Activated CD4-positive, alpha-beta T cell treated with anti-CD3 and anti-CD28 coated beads, Interleukin-2, amount 10 ng/mL, durations not matched to agents 24 days and 14 days (primary cell): ENCODE data around the gene S100A13. TPM values are rescaled to one million over a fixed set of nuclear protein-coding genes. Genes with fewer than 3 reads are reported as not detected.

Source experiments
- DNase-seq: peaks from one replicate; pipeline ENCODE4 v3.0.0; 2022
- H3K27ac Mint-ChIP-seq: one replicate; pipeline ENCODE4 v1.8.0; 2022; ENCODE audit warnings: mild to moderate bottlenecking, mixed read lengths
- H3K27me3 Mint-ChIP-seq: one replicate; pipeline ENCODE4 v1.8.0; 2022; ENCODE audit warnings: mixed read lengths
- H3K36me3 Mint-ChIP-seq: one replicate; pipeline ENCODE4 v1.8.0; 2022; ENCODE audit warnings: low read depth, mild to moderate bottlenecking, mixed read lengths
- H3K4me1 Mint-ChIP-seq: one replicate; pipeline ENCODE4 v1.8.0; 2021; ENCODE audit warnings: mixed read lengths
- H3K4me3 Mint-ChIP-seq: one replicate; pipeline ENCODE4 v1.8.0; 2022; ENCODE audit warnings: mild to moderate bottlenecking, moderate library complexity, mixed read lengths
- H3K9me3 Mint-ChIP-seq: one replicate; pipeline ENCODE4 v1.8.0; 2021; ENCODE audit warnings: mixed read lengths
- intact Hi-C: fragments of 100-400 bp; cut with micrococcal nuclease; formaldehyde crosslinking; loops from one replicate; pipeline ENCODE4 v1.15.1; 2023
- total RNA-seq: library from RNA; stranded (reverse); gene quantifications from 2 replicates; pipeline ENCODE4 v1.2.3, GENCODE V29; 2022

S100A13 gene
- total RNA-seq, 1 donor from 2014 or later: 3.2 TPM

- peaks cover 26% of the 10 kb centered on the region for H3K36me3 Mint-ChIP-seq
- no peaks in the 10 kb centered on the region for H3K9me3 Mint-ChIP-seq
- H3K27me3 Mint-ChIP-seq: no peaks in the 10 kb centered on the region
- peaks cover 13% of the 10 kb centered on the region for H3K4me1 Mint-ChIP-seq
- peak within 1 kb of the TSS; percentile 98 for H3K4me3 Mint-ChIP-seq
- peak; percentile 98 for DNase-seq
- intact Hi-C loops: loop anchor here (1.0 kb wide), 2 partner anchors 13 to 24 kb away; partner anchors contain the start of gene CHTOP
- H3K27ac Mint-ChIP-seq: peak within 1 kb of the TSS; percentile 89
Observed at GRCh38 chr1:153658400-153659174, 31.3 kb upstream of the S100A13 start, which contains the start of gene SNAPIN. TSS of gene SNAPIN (plus strand) at chr1:153658703. CDS start at chr1:153658744, 41 bp downstream.

GRCh38 chr1:153655333-153655732 lies 28.0 kb upstream of the S100A13 start:
- Mint-ChIP-seq H3K27ac (no peak overlapping the region), H3K36me3 (peaks cover 3% of the 10 kb centered on the region), H3K4me3 (no peak overlapping the region), H3K4me1 (peaks cover 15% of the 10 kb centered on the region), H3K9me3 (no peaks in the 10 kb centered on the region), H3K27me3 (no peaks in the 10 kb centered on the region)
- no peak for DNase-seq
- intact Hi-C loops: no loop called here

GRCh38 chr1:153652805-153653500 lies 25.6 kb upstream of the S100A13 start:
- H3K27ac Mint-ChIP-seq: no peak overlapping the region
- H3K4me1 Mint-ChIP-seq: peaks cover 9% of the 10 kb centered on the region
- intact Hi-C loops: no loop called here
- no peak overlapping the region for H3K4me3 Mint-ChIP-seq
- no peaks in the 10 kb centered on the region for H3K9me3 Mint-ChIP-seq
- H3K27me3 Mint-ChIP-seq: no peaks in the 10 kb centered on the region
- DNase-seq: no peak
- no peaks in the 10 kb centered on the region for H3K36me3 Mint-ChIP-seq

- peaks cover 11% of the 10 kb centered on the region for H3K4me1 Mint-ChIP-seq
- H3K4me3 Mint-ChIP-seq: no peak overlapping the region
- peaks cover 8% of the 10 kb centered on the region for H3K36me3 Mint-ChIP-seq
- no peaks in the 10 kb centered on the region for H3K9me3 Mint-ChIP-seq
- H3K27ac Mint-ChIP-seq: no peak overlapping the region
- intact Hi-C loops: no loop called here
- no peaks in the 10 kb centered on the region for H3K27me3 Mint-ChIP-seq
- no peak for DNase-seq
Observed at GRCh38 chr1:153651771-153652170, 24.5 kb upstream of the S100A13 start.

- peaks cover 22% of the 10 kb centered on the region for H3K4me1 Mint-ChIP-seq
- DNase-seq: no peak
- no peak overlapping the region for H3K27ac Mint-ChIP-seq
- H3K27me3 Mint-ChIP-seq: no peaks in the 10 kb centered on the region
- intact Hi-C loops: no loop called here
- H3K4me3 Mint-ChIP-seq: no peak overlapping the region
- peaks cover 25% of the 10 kb centered on the region for H3K36me3 Mint-ChIP-seq
- no peaks in the 10 kb centered on the region for H3K9me3 Mint-ChIP-seq
Observed at GRCh38 chr1:153649863-153650235, 22.5 kb upstream of the S100A13 start.

GRCh38 chr1:153649137-153649862 lies 22.0 kb upstream of the S100A13 start:
- H3K27me3 Mint-ChIP-seq: no peaks in the 10 kb centered on the region
- H3K4me1 Mint-ChIP-seq: peaks cover 24% of the 10 kb centered on the region
- peak; percentile 68 for DNase-seq
- no peak overlapping the region for H3K4me3 Mint-ChIP-seq
- no peaks in the 10 kb centered on the region for H3K9me3 Mint-ChIP-seq
- peak overlapping the region; percentile 25 for H3K27ac Mint-ChIP-seq
- H3K36me3 Mint-ChIP-seq: peaks cover 29% of the 10 kb centered on the region
- intact Hi-C loops: no loop called here

GRCh38 chr1:153648000-153648643 lies 20.8 kb upstream of the S100A13 start:
- intact Hi-C loops: no loop called here
- H3K9me3 Mint-ChIP-seq: no peaks in the 10 kb centered on the region
- no peak for DNase-seq
- H3K4me1 Mint-ChIP-seq: peaks cover 25% of the 10 kb centered on the region
- no peak overlapping the region for H3K4me3 Mint-ChIP-seq
- no peaks in the 10 kb centered on the region for H3K27me3 Mint-ChIP-seq
- H3K27ac Mint-ChIP-seq: peak overlapping the region; percentile 20
- peaks cover 40% of the 10 kb centered on the region for H3K36me3 Mint-ChIP-seq

GRCh38 chr1:153647346-153647714 lies 20.0 kb upstream of the S100A13 start:
- H3K27me3 Mint-ChIP-seq: no peaks in the 10 kb centered on the region
- no peak overlapping the region for H3K4me3 Mint-ChIP-seq
- DNase-seq: no peak
- intact Hi-C loops: no loop called here
- H3K9me3 Mint-ChIP-seq: no peaks in the 10 kb centered on the region
- H3K27ac Mint-ChIP-seq: peak overlapping the region; percentile 26
- H3K4me1 Mint-ChIP-seq: peaks cover 24% of the 10 kb centered on the region
- peaks cover 45% of the 10 kb centered on the region for H3K36me3 Mint-ChIP-seq

- intact Hi-C loops: no loop called here
- no peak overlapping the region for H3K4me3 Mint-ChIP-seq
- H3K9me3 Mint-ChIP-seq: no peaks in the 10 kb centered on the region
- peaks cover 49% of the 10 kb centered on the region for H3K36me3 Mint-ChIP-seq
- H3K27me3 Mint-ChIP-seq: no peaks in the 10 kb centered on the region
- DNase-seq: no peak
- H3K4me1 Mint-ChIP-seq: peaks cover 24% of the 10 kb centered on the region
- peak overlapping the region; percentile 26 for H3K27ac Mint-ChIP-seq
Observed at GRCh38 chr1:153646672-153647345, 19.5 kb upstream of the S100A13 start.

GRCh38 chr1:153643816-153644215 lies 16.5 kb upstream of the S100A13 start:
- no peak overlapping the region for H3K27ac Mint-ChIP-seq
- no peaks in the 10 kb centered on the region for H3K9me3 Mint-ChIP-seq
- intact Hi-C loops: no loop called here
- H3K4me1 Mint-ChIP-seq: peaks cover 22% of the 10 kb centered on the region
- no peaks in the 10 kb centered on the region for H3K27me3 Mint-ChIP-seq
- DNase-seq: no peak
- peaks cover 73% of the 10 kb centered on the region for H3K36me3 Mint-ChIP-seq
- no peak overlapping the region for H3K4me3 Mint-ChIP-seq

GRCh38 chr1:153643100-153643499 lies 15.8 kb upstream of the S100A13 start:
- H3K27ac Mint-ChIP-seq: no peak overlapping the region
- peaks cover 22% of the 10 kb centered on the region for H3K4me1 Mint-ChIP-seq
- intact Hi-C loops: no loop called here
- DNase-seq: no peak
- H3K27me3 Mint-ChIP-seq: no peaks in the 10 kb centered on the region
- H3K9me3 Mint-ChIP-seq: no peaks in the 10 kb centered on the region
- peaks cover 78% of the 10 kb centered on the region for H3K36me3 Mint-ChIP-seq
- H3K4me3 Mint-ChIP-seq: no peak overlapping the region

GRCh38 chr1:153642161-153642560 lies 14.9 kb upstream of the S100A13 start:
- Mint-ChIP-seq H3K27ac (no peak overlapping the region), H3K9me3 (no peaks in the 10 kb centered on the region), H3K27me3 (no peaks in the 10 kb centered on the region), H3K36me3 (peaks cover 79% of the 10 kb centered on the region), H3K4me3 (no peak overlapping the region), H3K4me1 (peaks cover 22% of the 10 kb centered on the region)
- DNase-seq: no peak
- intact Hi-C loops: no loop called here

- intact Hi-C loops: no loop called here
- Mint-ChIP-seq H3K27ac (no peak overlapping the region), H3K4me3 (no peak overlapping the region), H3K36me3 (peaks cover 78% of the 10 kb centered on the region), H3K9me3 (no peaks in the 10 kb centered on the region), H3K4me1 (peaks cover 23% of the 10 kb centered on the region), H3K27me3 (no peaks in the 10 kb centered on the region)
- no peak for DNase-seq
Observed at GRCh38 chr1:153640861-153641260, 13.6 kb upstream of the S100A13 start.
